HG03521 (cell line): ENCODE data around the gene PNRC2.
A peak's percentile ranks its signal among the peaks of the same experiment; 100 is the strongest.

Experiments used
- ATAC-seq: cut with Tn5 transposase; IDR thresholded peaks from one replicate; pipeline ENCODE4 v1.9.1; 2021; ENCODE audit warnings: mild to moderate bottlenecking, moderate library complexity; ENCODE audit not compliant: unreplicated experiment

PNRC2 gene, protein sequence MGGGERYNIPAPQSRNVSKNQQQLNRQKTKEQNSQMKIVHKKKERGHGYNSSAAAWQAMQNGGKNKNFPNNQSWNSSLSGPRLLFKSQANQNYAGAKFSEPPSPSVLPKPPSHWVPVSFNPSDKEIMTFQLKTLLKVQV

DNA sequence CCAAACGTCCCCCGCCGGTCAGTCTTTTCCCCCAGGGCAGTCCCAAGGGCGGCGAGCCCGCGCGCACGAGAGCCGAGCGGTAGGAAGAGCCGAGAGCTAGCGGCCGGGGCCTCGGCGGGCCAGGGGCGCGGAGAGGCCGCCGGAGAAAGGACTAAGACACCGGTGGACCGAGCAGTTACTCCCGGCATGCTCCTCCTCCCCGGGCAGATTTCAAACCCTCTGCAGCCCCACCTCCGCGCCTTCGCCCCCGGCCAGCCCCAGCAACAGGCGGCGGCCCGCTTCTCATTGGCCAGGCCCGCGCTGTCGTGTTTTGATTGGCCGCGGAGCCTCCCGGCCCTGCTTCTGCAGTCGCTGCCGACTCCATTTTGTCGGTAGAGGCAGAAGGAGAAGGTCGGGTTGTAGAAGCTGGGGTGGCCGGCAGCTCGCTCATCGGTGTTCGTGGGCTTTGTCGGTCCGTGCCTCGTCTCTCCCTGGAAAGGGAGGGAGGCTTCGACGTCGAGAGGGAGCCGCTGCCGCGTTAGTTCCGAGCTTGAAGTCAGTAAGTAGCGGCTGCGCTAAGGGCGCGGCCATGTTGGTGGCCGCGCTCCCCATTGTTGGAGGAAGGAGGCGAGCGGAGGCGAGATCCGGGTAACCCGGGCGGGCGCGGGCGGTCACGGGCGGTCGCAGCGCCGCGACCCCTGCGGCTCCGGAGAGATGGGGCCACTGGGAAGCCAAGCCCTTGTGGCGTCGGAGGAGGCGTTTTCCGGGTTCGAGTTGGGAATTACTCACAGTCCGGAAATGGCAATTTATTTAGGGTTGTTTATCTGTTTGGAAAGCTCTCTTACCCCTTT, at the start of gene PNRC2:
PNRC2 (plus strand) TSS at position 368 of the 830 bp plus-strand sequence. CDS start 1,630 bp downstream, outside the sequence.
- peak; percentile 85 for ATAC-seq

GRCh38 chr1:23910144-23910543, 49.5 kb upstream of the PNRC2 start:
- no peak for ATAC-seq

DNA sequence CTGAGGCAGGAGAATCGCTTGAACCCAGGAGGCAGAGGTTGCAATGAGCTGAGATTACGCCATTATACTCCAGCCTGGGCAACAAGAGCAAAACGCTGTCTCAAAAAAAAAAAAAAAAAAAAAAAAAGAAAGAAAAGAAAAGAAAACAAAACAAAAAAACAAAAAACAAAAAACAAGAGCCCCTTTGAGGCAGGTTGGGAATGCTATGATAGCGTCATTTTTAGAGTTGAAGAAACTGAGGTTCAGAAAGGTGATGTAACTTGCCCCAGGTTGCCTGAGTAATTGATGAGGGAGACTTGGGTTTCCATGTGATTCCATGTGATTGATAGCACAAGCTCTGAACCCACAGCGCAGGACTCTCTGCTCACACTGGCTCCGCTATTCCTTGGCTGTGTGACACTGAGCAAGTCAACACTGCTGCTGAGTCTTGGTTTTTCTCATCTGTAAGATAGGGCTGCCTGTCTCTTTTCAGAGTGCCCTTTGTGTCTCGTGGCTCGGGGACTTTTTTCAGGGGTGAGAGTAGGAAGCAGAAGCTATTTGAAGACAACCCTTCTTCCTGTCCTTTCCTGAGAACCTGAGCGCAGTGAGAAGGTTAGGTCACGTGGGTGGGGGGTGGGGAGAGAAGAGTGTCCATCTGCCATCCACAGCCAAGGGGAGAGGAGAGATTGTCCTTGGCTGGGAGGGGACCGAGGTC, 48.9 kb upstream of the PNRC2 start:
- ATAC-seq: no peak

DNA sequence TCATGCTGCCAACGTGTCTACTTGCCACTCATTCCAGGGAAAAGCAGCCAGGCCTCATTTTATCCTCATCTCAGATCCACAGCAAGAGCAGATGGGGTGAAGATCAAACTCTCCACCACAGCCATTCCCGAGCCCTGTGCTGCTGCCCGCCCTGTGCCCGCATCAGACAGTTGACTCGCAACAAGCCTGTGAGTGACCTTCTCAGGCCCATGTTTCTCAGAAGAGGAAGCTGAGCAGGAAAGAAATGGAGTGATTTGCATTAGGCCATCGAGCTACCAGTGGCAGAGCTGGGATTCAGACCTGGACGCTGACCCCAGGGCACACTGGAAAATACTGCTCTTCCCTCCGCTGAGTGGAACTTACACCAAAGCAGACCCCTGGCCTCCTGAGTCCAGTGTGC, 47.7 kb upstream of the PNRC2 start:
- no peak for ATAC-seq

DNA sequence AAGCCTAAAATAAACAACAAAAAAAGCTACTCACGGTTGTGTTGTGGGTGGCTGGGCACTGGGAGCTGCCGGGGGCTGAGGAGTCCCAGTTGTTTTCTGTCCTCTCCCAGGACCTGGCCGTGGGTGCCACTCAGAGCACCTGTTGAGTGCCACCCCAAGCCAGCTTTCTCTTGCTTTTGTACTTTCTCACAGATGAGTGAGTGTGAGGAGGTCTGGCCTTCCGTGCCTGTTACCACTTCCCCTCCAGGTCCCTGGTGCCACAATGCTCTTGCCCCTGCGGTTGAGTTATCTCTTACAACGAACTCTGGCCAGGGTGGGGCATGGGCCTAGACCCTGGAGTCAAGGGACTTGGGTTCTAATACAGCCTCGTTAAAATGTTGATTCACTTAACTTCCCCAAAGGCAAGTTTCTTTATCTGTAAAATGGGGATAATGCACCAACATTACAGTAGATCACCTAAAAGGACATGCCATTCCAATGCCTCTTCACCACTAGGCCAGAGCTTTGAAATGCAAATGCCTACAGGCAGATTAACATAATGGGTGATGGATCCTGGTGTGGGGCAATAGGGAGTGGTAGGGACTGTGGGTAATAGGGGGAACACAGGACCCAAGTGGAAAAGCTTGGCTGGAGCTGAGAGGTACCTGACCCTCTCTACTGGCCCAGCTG, 46.3 kb upstream of the PNRC2 start, which contains the start of gene CNR2:
CNR2 (minus strand) TSS at position 151 of the 669 bp plus-strand sequence. CDS start 37,745 bp downstream, outside the sequence.
- no peak for ATAC-seq

GRCh38 chr1:23914921-23915320, 44.7 kb upstream of the PNRC2 start:
- no peak for ATAC-seq

DNA sequence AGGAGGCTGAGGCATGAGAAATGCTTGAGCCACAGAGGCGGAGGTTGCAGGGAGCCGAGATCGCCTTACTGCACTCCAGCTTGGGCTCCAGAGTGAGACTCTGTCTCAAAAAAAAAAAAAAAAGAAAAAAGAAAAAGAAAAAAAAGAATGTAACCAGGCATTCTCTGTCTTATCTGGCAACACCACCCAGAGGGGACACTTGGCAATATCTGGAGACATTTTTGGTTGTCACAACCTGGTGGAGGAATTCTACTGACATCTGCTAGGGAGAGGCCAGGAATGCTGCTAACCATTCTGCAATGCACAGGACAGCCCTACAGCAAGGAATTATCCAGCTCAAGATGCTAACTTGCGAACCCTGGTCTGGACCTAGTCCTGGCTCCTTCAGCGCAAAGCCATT, 44.2 kb upstream of the PNRC2 start:
- ATAC-seq: no peak

GRCh38 chr1:23916209-23917131, 43.2 kb upstream of the PNRC2 start:
- peak; percentile 66 for ATAC-seq

DNA sequence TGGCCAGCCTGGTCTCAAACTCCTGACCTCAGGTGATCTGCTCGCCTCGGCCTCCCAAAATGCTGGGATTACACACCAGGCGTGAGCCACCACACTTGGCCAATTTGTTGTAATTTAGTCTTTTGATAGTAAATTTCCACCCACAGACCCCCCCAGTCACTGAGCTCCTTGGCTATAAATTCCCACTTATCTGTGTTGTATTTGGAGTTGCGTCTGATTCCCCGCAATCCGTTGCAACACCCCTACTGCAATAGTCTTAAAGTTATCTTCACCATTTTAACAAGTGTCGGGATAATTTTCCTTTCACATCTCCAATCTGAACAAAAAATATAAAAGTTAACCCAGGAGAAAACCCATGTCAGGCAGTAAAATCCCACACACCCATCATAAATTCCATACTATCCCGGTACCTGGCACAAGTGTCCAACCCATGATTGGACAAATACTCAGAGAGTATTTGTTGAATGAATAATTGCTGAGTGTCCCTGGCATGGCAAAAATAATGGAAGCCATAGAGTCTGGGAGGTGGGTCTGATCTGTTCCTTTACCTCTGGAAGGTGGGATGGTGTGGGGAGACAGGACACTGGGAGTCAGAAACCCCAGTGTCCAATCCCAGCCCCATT, 37.2 kb upstream of the PNRC2 start:
- ATAC-seq: no peak

- ATAC-seq: no peak
These were observed 35.8 kb upstream of the PNRC2 start for GRCh38 chr1:23923592-23924499.

DNA sequence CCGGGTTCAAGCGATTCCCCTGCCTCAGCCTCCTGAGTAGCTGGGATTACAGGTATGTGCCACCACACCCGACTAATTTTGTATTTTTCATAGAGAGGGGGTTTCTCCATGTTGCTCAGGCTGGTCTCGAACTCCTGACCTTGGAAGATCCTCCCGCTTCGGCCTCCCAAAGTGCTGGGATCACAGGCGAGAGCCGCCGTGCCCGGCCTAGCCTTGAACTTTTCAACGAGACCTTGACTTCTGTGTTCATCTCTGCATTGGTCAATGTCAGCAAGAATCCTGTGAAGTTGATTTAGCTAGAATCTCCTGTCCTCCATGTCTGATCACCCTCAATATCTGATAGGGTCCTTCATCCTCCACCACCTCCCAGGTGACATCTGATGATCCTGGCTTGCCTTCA, 35.0 kb upstream of the PNRC2 start:
- ATAC-seq: no peak

GRCh38 chr1:23925279-23925678, 34.3 kb upstream of the PNRC2 start:
- no peak for ATAC-seq

- ATAC-seq: no peak
These were observed 32.5 kb upstream of the PNRC2 start for GRCh38 chr1:23927097-23927496.

- ATAC-seq: no peak
These were observed 30.8 kb upstream of the PNRC2 start for GRCh38 chr1:23928789-23929188.

GRCh38 chr1:23930270-23930669, 29.4 kb upstream of the PNRC2 start:
- ATAC-seq: no peak

GRCh38 chr1:23930861-23931490, 28.7 kb upstream of the PNRC2 start:
- ATAC-seq: no peak

DNA sequence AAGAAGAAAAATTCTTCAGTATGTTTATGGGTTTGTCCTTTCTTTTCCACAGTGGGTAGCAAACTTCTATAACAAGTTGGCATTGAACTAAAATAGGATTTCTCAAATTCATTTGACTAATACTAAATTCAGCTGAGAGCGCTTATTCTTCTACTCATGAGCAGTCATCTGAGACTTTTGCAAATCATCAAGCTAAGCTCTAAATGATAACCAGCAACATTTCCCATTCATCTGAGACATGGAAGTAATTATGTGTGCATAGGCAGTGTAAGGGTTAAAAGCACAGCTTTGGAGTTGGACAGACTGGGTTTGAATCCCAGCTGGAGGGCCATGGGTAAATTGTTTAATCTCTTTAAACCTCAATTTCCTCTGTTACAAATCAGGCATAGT, 28.1 kb upstream of the PNRC2 start:
- ATAC-seq: no peak

- ATAC-seq: no peak
These were observed 23.0 kb upstream of the PNRC2 start for GRCh38 chr1:23936481-23937176.
